ENCODE results near the gene ATP5F1E. TPM values are rescaled to one million over a fixed set of nuclear protein-coding genes. Genes with fewer than 3 reads are reported as not detected.

Gene ATP5F1E
- total RNA-seq, 1 experiment from 2014 or later, result 84.8 TPM

DNA sequence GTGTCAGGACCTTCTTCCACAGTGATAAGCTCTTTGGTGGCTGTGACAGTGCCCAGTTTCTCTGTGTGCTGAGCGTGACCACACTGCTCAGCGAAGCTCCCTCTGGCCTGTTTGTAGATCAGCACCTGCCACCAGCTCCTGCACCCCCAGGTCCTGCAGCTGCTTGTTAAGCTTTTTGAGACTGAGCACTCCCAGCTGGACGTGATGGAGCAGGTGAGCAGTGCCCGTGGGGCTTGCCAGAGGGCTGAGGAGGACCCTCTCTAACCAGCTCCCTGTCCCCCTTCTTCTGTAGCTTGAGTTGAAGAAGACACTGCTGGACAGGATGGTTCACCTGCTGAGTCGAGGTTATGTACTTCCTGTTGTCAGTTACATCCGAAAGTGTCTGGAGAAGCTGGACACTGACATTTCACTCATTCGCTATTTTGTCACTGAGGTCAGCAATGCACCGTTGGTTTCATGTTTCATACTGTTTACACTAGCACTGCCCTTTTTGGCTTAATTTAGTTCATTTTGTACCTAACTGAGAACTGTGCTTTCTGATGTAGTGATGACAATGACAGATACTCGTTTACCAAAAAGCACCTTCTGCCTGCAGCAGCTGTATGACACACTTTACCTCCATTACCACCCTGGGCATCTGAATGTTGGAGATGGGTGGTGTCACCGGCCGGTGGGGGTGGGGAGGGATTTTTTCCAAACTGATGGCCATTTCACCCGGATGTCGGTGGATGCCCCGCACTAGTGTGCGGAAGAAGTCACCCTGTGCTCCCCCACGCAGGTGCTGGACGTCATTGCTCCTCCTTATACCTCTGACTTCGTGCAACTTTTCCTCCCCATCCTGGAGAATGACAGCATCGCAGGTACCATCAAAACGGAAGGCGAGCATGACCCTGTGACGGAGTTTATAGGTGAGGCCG lies 38.5 kb downstream of the ATP5F1E start:
- H4K20me1 ChIP-seq (ENCODE audit: insufficient read depth), result peaks cover 22% of the 10 kb centered on the region
- no peak overlapping the region for H3K4me3 ChIP-seq
- no peak overlapping the region for H3K4me2 ChIP-seq
- CTCF ChIA-PET, result no interaction called here
- BruUV-seq (replicated peaks), result TSS peak; percentile 5
- no peak overlapping the region for H2AFZ ChIP-seq
- H3F3A ChIP-seq (ENCODE audit: insufficient read depth, low read depth), result peaks cover 62% of the 10 kb centered on the region
- H3K9me3 ChIP-seq (ENCODE audit: insufficient read depth, low read depth), result no peaks in the 10 kb centered on the region
- no peaks in the 10 kb centered on the region for H3K79me2 ChIP-seq (ENCODE audit: low read depth)
- DNase-seq, result no peak
- intact Hi-C loops (cut with micrococcal nuclease; ENCODE audit: unreplicated experiment), result no loop called here
- POLR2A ChIA-PET (ENCODE audit: unreplicated experiment), result interaction anchor here (0.7 kb wide), 2 partner anchors 26 to 930 kb away, joined by 4 to 5 read pairs; no protein-coding TSS in a partner anchor
- H3K9me2 ChIP-seq (ENCODE audit: insufficient read depth), result no peaks in the 10 kb centered on the region
- H3K27ac ChIP-seq, result no peak overlapping the region
- TF ChIP-seq CTCF (conservative IDR thresholded peaks at IDR 0.05) (no peak), EZH2 (IDR thresholded peaks at IDR 0.05; ENCODE audit: low read depth) (no peak)
- peaks cover 61% of the 10 kb centered on the region for H3K36me3 ChIP-seq (ENCODE audit: low read depth)
- no peaks in the 10 kb centered on the region for H3K27me3 ChIP-seq (ENCODE audit: insufficient read depth, low read depth)
- no peaks in the 10 kb centered on the region for H3K4me1 ChIP-seq (replicated peaks; ENCODE audit: insufficient read depth)

DNA sequence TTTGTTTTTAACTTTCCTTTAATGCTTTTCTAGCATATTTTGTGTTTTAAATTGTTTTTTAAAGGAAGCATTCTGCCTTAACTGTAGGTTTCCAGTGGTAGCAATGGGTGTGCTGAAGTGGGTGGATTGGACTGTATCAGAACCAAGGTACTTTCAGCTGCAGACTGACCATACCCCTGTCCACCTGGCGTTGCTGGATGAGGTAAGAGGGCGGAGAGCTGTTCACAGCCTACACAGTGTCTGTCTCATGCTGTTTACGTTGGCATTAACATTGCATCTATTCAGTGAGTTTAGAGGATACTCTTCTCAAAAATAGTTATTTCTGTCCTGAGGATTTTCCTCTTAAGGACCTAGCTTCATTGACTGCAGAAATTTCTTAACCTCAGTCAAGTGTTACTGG lies 39.2 kb downstream of the ATP5F1E start:
- peaks cover 68% of the 10 kb centered on the region for H3K36me3 ChIP-seq (ENCODE audit: low read depth)
- no peak overlapping the region for H3K4me2 ChIP-seq
- POLR2A ChIA-PET (ENCODE audit: unreplicated experiment), result interaction anchor here (0.7 kb wide), 1 partner anchor 930 kb away, joined by 4 read pairs; no protein-coding TSS in a partner anchor

DNA sequence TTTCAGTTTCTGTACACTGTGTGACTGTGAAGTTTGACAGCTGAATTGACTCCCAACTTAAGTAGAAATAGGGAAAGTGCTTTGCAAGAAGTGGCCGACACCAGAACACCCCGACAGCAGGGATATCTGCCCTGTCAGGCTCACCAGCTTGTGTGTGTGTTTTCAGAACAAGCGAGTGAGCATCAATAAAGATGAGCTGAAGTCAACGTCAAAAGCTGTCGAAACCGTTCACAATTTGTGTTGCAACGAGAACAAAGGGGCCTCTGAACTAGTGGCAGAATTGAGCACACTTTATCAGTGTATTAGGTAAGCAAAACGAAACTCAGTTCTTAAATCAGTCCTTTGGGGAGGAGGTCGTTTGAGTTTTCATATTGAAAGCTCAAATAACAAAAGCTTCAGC lies 40.4 kb downstream of the ATP5F1E start:
- H3K9me2 ChIP-seq (ENCODE audit: insufficient read depth), result no peaks in the 10 kb centered on the region
- no peak overlapping the region for H3K27ac ChIP-seq
- no peaks in the 10 kb centered on the region for H3K4me1 ChIP-seq (replicated peaks; ENCODE audit: insufficient read depth)
- no TSS peak for BruUV-seq (replicated peaks)
- no peak overlapping the region for H3K4me2 ChIP-seq
- no peak for DNase-seq
- no peaks in the 10 kb centered on the region for H3K9me3 ChIP-seq (ENCODE audit: insufficient read depth, low read depth)
- no peak overlapping the region for H3K4me3 ChIP-seq
- H3K36me3 ChIP-seq (ENCODE audit: low read depth), result peaks cover 74% of the 10 kb centered on the region
- intact Hi-C loops (cut with micrococcal nuclease; ENCODE audit: unreplicated experiment), result no loop called here
- TF ChIP-seq CTCF (conservative IDR thresholded peaks at IDR 0.05), result no peak
- TF ChIP-seq EZH2 (IDR thresholded peaks at IDR 0.05; ENCODE audit: low read depth), result no peak
- H2AFZ ChIP-seq, result no peak overlapping the region
- H4K20me1 ChIP-seq (ENCODE audit: insufficient read depth), result peaks cover 22% of the 10 kb centered on the region
- peaks cover 49% of the 10 kb centered on the region for H3F3A ChIP-seq (ENCODE audit: insufficient read depth, low read depth)
- no peaks in the 10 kb centered on the region for H3K27me3 ChIP-seq (ENCODE audit: insufficient read depth, low read depth)
- ChIA-PET CTCF (no interaction called here), POLR2A (ENCODE audit: unreplicated experiment) (interaction anchor here (0.6 kb wide), 1 partner anchor 319 kb away, joined by 7 read pairs; no protein-coding TSS in a partner anchor)
- peaks cover 6% of the 10 kb centered on the region for H3K79me2 ChIP-seq (ENCODE audit: low read depth)

More for the DNA sequence above, 39.2 kb downstream of the ATP5F1E start:
- Histone ChIP-seq H3K27ac (no peak overlapping the region), H3F3A (ENCODE audit: insufficient read depth, low read depth) (peaks cover 59% of the 10 kb centered on the region), H3K9me3 (ENCODE audit: insufficient read depth, low read depth) (no peaks in the 10 kb centered on the region), H3K9me2 (ENCODE audit: insufficient read depth) (no peaks in the 10 kb centered on the region), H2AFZ (no peak overlapping the region), H3K27me3 (ENCODE audit: insufficient read depth, low read depth) (no peaks in the 10 kb centered on the region), H3K79me2 (ENCODE audit: low read depth) (peaks cover under 1% of the 10 kb centered on the region; the same call in 1 of the 2 replicates), H3K4me3 (no peak overlapping the region), H4K20me1 (ENCODE audit: insufficient read depth) (peaks cover 22% of the 10 kb centered on the region), H3K4me1 (replicated peaks; ENCODE audit: insufficient read depth) (no peaks in the 10 kb centered on the region)
- no peak for DNase-seq
- no peak for TF ChIP-seq CTCF (conservative IDR thresholded peaks at IDR 0.05)
- TF ChIP-seq EZH2 (IDR thresholded peaks at IDR 0.05; ENCODE audit: low read depth), result no peak
- BruUV-seq (replicated peaks), result no TSS peak
- intact Hi-C loops (cut with micrococcal nuclease; ENCODE audit: unreplicated experiment), result no loop called here
- CTCF ChIA-PET, result no interaction called here

Measured in PC-9 (cell line).